GM12875 (cell line): ENCODE data around the gene AURKAIP1.

Experiments
- H3K4me3 ChIP-seq: one replicate; pipeline ENCODE4 v1.5.1; 2011; ENCODE audit warnings: low read depth, low read length, control low read depth
- CTCF ChIP-seq: IDR thresholded peaks from 2 replicates; pipeline ENCODE4 v1.5.1; 2011; ENCODE audit warnings: low read depth, mild to moderate bottlenecking, control low read depth, inconsistent platforms, low read length, moderate library complexity, borderline replicate concordance; ENCODE audit not compliant: insufficient read depth

The AURKAIP1 gene

GRCh38 chr1:1402072-1402900 is 27.3 kb upstream of the AURKAIP1 start:
- peak; percentile 66 for TF ChIP-seq CTCF
- no peak overlapping the region for H3K4me3 ChIP-seq

- H3K4me3 ChIP-seq, result no peak overlapping the region
- no peak for TF ChIP-seq CTCF
These were observed 26.5 kb upstream of the AURKAIP1 start for GRCh38 chr1:1401457-1402010.

GRCh38 chr1:1400576-1401456 is 25.8 kb upstream of the AURKAIP1 start:
- no peak for TF ChIP-seq CTCF
- peak overlapping the region; percentile 99 for H3K4me3 ChIP-seq

GRCh38 chr1:1399872-1400575 is 25.0 kb upstream of the AURKAIP1 start:
- TF ChIP-seq CTCF, result no peak
- peak overlapping the region; percentile 99 for H3K4me3 ChIP-seq

GRCh38 chr1:1399187-1399871 is 24.3 kb upstream of the AURKAIP1 start, which contains the start of gene CCNL2:
Gene CCNL2 (minus strand): TSS chr1:1399335. CDS start chr1:1399306, 29 bp downstream.
- peak; percentile 72 for TF ChIP-seq CTCF
- peak within 1 kb of the TSS; percentile 99 for H3K4me3 ChIP-seq

GRCh38 chr1:1398677-1399186 is 23.7 kb upstream of the AURKAIP1 start:
- TF ChIP-seq CTCF, result no peak
- H3K4me3 ChIP-seq, result peak overlapping the region; percentile 99
